NK-92 treated with Interleukin-12 subunit alpha and Interleukin-12 subunit beta, amount 100 ng/mL, for 24 hours (cell line): Measurements from ENCODE around the gene OPN4.

Source experiments
- DNase-seq: peaks from one replicate; lab custom pipeline; 2025; lab: John Stamatoyannopoulos, UW

Gene OPN4

GRCh38 chr10:86681047-86681446 lies 26.7 kb downstream of the OPN4 start:
- no peak for DNase-seq

DNA sequence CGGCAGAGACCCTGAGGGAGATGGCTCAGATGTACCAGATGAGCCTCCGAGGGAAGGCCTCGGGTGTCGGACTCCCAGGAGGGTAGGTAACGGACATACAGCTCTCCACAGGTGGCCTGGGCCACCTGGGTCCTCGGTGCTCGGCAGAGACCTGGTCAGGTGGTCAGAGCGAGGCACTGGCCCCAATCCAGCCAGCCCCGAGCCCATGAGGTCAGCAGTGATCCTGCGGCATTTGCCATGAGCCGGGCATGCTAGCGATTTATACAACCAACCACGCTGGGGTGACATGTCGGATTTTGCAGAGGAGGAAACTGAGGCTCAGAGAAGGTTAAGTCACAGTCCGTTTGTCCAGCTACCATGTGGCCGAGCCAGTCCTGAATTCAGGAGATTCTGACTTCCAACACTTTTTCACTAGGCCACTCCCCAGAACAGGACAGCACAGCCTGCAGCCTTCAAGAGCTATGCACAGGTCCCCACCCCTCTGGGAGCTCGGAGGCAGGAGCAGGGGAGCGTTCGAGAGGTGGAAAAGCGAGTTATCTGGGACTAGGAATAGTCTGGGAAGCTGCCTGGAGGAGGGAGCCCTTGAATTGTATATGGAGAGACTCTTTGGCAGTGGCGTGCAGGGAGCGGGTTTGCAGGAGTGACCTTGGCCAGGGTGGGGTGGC lies 27.5 kb downstream of the OPN4 start:
- DNase-seq, result no peak

DNA sequence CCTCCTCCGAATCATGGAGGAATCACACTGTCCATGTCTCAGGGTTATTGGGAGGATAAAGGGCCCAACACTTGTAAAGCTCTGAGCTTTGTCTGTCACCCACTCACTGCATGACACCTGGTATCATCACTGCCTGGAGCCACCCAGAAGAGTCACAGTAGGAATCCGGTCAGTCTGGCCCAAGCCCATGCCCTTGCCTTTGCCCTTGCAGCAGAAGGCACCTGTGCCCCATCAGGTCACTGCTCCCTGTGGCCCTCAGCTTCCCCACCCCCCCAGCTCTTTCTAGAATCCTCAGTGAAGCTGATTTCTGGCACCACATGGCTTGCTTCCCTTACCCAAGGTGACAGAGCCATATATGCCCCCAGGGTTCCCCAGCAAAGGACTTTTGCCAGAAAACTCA lies 28.3 kb downstream of the OPN4 start:
- no peak for DNase-seq

- no peak for DNase-seq
Observed at GRCh38 chr10:86684331-86685097, 30.2 kb downstream of the OPN4 start.

- DNase-seq, result no peak
Observed at GRCh38 chr10:86685416-86685815, 31.1 kb downstream of the OPN4 start.

DNA sequence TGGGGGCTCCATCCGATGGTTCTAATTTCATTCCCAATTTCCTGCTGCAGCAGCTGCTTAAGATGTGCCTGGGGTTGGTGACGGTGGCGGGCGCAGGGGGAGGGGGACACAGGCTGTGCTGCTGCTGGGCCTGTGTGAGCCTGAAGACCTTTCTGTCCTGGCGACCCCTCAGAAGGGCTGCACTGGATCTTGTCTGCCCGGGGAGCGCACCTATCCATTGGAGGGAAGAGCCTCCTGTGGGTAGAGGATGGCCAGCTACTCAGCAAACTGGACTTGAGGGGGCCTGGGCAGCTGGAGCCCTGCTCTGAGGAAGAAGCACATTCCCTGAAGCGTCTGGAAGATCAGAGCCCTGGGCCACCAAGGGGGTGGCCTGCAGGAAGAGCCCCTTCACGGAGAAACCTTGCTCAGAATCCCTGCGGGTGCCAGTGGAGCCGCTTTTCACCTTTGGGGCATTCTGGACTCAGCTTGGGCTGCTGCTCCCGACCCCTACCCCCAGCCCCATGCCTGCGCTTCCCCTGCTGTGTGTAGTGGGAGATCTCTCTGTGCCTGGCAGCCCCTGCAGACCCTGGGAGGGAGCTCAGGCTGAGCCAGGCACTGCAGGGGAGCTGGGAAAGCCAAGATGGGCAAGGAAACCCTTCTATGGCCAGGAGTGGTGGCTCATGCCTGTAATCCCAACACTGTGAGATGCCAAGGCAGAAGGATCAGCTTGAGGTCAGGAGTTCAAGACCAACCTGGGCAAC lies 31.7 kb downstream of the OPN4 start:
- DNase-seq, result no peak

DNA sequence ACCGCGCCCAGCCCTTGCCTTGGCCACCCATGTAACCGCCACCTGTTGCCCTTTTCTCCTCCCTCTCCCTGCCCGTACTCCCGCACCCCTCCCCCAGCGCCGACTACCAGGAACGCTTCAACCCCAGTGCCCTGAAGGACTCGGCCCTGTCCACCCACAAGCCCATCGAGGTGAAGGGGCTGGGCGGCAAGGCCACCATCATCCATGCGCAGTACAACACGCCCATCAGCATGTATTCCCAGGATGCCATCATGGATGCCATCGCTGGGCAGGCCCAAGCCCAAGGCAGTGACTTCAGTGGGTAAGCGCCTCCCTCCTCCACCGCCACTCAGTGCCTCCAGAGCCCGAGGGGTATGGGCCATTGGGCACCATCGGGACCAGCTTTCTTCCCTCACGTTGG lies 32.6 kb downstream of the OPN4 start:
- DNase-seq, result no peak

GRCh38 chr10:86687750-86688149 lies 33.4 kb downstream of the OPN4 start:
- DNase-seq, result no peak

- no peak for DNase-seq
Observed at GRCh38 chr10:86688398-86688921, 34.1 kb downstream of the OPN4 start.

DNA sequence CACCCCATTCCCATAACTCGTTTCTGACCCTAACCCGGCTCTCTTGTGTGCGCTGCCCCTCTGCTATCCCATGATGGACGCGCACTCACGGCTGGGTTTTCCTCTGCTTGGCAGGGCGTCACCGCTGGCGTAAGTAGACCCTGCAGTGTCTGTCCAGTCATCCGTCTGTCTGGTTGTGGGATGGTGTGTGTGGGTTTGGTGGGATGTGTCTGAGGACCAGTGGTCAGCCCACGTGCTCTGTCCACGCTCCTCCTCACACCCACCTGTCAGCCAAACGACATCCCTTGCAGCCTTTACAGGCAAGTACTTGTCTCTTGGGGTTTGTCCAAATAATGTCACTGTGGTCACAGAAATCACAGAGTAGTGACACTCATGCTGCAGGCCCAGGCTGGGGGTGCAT lies 34.8 kb downstream of the OPN4 start:
- DNase-seq, result no peak

GRCh38 chr10:86690231-86690630 lies 35.9 kb downstream of the OPN4 start:
- no peak for DNase-seq

DNA sequence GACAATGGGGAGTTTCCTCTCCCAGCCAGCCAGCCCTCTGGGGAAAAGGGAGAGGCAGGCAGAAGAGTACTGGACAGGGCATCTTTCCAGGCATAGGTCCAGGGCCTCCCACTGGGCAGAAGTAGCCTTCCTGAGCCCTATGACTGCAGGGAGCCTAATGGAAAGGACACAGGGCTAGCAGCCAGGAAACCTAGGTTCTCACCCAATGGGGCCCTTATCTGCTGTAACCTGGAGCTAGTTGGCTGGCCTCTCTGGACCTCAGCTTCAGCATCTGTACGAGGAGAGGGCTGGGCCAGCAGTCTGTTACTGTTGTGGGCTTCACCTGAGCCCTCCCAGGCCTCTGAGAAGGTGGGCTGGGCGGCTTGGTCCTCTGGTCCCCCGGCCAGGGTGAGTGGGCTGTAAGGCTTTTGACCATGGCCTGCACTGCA lies 36.3 kb downstream of the OPN4 start:
- no peak for DNase-seq

GRCh38 chr10:86691333-86692022 lies 37.1 kb downstream of the OPN4 start:
- no peak for DNase-seq

- DNase-seq, result no peak
Observed at GRCh38 chr10:86692023-86692514, 37.7 kb downstream of the OPN4 start.

DNA sequence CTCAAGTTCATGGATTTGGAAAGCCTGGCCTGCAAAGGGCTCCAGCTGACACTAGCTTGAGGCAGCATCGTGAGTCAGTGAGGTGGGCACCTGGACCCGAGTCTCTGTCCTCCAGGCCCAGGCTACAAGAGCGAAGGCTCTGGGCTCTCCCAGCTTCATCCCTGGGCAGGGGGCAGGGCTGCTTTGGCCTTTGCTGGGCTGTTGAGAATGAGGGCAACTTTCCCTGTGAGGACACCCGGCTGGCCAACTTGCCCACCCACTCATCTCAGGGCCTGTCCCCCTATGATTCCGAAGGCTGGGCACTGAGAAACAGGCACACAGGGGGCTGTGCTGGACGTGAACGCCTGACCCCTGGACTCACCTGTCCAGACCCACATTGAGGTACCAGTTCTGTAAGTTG lies 38.3 kb downstream of the OPN4 start:
- no peak for DNase-seq

- DNase-seq, result no peak
Observed at GRCh38 chr10:86693275-86693674, 38.9 kb downstream of the OPN4 start.

DNA sequence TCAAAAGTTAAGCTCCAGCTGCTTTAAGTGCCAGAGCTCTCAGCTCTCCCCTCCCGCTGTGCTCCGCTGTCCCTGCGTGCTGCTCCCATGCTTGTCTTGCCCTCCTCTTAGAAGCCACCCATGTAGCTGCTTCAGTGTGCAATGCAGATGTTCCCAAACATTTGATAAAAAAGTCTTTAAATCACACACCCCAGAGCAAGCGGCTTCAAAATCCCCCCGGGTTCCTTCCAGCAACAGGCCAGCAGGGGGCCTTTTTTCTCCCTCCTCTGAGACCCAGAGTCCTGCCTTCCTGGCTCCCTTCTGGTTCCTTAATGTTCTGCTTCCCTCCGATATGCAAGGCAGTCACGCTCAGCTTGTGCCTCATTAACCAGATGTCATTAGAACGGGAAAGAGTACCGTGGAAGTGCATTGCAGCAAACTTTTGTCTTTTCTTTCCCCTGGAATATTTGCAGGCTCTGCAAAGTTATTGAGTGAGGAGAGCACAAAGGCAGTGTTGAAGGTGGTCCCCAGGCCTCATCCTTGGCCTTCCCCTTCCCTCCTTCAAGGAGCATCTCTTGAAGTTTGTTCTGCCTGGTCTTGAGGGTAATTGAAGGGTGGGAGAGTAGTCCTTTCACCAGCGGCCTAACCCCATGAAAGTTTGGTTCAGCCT lies 39.5 kb downstream of the OPN4 start:
- DNase-seq, result no peak

GRCh38 chr10:86698207-86698940 lies 44.0 kb downstream of the OPN4 start:
- DNase-seq, result no peak

DNA sequence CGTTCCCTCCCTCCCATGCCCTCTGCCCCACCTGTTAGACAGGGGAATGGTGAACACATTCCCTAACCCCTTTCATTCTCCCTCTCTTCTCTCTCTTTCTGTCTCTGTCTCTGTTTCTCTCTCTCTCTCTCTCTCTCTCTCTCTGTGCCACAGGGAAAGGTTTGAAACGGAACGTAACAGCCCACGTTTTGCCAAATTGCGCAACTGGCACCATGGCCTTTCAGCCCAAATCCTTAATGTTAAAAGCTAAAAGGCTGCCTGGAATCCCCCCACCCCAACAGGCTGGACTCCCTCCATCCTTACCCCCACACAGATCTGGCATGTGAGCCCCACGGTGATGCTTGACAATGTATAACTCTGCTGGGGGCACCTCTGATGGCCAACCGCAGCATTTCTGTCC lies 44.8 kb downstream of the OPN4 start:
- no peak for DNase-seq

GRCh38 chr10:86699541-86699940 lies 45.2 kb downstream of the OPN4 start:
- DNase-seq, result no peak
